NCI-H187 (cell line): ENCODE measurements around the gene DDX1.

ENCODE experiments used
- DNase-seq, 2 experiments: peaks; one replicate each; lab custom pipeline; 2025; lab: John Stamatoyannopoulos, UW

Gene DDX1

GRCh38 chr2:15562354-15563031, 29.2 kb upstream of the DDX1 start:
- no peak for DNase-seq

GRCh38 chr2:15563227-15564100, 28.2 kb upstream of the DDX1 start:
- DNase-seq: no peak

DNA sequence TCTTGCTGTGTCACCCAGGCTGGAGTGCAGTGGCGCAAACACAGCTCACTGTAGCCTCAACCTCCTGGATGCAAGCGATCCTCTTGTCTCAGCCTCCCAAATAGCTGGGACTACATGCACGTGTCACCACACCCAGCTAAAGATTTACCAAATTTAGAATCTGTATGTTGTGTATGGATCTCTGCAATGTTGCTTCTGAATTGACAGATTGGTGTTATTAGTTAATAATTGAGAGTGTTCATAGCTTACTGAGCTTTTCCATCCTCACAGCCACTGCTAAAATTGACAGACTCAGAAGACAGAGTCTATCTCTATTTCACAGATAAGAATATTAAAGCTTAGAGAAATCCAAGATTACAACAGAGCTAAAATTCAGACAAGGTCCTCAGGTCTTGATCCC, 26.3 kb upstream of the DDX1 start:
- DNase-seq: no peak

DNA sequence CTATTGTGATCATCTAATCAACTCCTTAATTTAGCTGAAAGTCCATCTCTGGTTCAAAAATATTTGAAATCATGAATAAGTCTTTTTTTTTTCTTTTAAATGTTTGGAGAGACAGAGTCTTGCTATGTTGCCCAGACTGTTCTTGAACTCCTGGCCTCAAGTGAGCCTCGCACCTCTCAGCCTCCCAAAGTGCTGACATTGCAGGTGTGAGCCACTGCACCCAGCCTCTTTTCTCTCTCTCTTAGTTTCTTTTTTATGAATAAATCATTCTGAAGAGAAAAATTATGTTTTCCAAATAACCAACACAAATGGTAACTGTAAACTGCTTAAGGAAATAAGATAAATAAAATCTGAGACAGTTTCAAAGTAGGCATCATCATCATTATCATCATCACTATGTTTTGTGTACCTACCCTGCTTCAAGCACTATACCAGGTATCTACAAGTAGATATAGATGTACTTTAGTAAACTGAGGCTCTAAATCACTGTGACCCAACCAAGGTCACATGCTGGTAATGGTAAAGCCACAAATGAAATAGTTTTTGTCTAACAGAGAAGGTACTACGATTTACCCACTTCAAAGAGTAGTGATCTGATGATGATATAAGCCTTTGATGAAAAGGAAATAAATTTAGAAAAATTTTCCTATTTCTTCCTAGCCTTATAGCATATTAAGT, 25.5 kb upstream of the DDX1 start:
- no peak for DNase-seq

DNA sequence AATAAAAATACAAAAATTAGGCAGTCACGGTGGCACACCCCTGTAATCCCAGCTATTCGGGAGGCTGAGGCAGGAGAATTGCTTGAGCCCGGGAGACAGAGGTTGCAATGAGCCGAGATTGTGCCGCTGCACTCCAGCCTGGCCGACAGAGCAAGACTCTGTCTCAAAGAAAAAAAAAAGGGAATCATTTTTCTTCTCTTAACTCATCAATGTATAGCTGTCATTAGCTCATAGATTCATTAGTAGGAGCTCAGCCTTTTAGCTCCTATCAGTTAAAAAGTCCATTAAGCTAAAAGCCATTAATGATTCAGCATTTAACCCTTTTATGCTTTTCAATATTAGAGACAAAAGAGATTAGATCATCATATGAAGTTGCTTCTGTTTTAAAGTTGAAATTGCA, 24.8 kb upstream of the DDX1 start:
- no peak for DNase-seq

GRCh38 chr2:15568874-15569273, 22.8 kb upstream of the DDX1 start:
- DNase-seq: no peak

- no peak for DNase-seq
These were observed 21.6 kb upstream of the DDX1 start for GRCh38 chr2:15570104-15570503.

DNA sequence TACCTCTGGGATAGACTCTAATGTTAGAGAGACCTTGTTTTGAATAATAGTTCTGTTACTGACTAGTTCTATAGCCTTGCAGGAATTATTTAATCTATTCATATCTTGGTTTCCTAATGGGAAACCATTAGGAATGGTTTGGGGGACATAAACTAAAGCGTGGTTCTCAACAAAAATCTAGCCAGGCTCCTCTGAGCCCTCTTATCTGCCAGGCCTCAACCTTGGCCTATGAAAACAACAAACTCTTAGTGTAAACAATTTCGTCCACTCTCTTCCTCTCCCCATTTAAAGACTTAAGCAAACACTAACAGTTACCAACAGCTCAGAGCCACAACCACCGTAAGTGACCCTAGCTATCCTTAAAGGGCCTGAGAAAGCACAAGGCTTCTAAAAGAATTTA, 19.9 kb upstream of the DDX1 start:
- no peak for DNase-seq

- DNase-seq: peak; percentile 78 to 86
These were observed 14.5 kb upstream of the DDX1 start for GRCh38 chr2:15577071-15577735.

- DNase-seq: no peak
These were observed 12.0 kb upstream of the DDX1 start for GRCh38 chr2:15579641-15580040.

DNA sequence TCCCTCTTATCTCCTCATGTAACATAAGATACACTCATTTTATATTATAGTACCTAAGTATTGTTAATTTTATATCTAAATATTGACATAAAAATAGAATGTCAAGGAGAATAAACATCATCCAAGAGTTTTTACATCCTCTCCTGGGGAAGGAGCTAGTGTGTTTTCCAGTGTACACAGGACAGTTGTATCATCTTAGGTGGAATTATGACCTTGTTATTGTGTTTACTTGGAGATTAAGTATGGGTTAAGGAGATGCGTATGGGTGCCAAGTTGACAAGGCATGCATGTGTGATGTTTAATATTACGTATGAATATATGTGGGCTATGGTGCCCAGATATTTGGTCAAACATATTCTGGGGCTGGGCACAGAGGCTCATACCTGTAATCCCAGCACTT, 11.2 kb upstream of the DDX1 start:
- DNase-seq: no peak

DNA sequence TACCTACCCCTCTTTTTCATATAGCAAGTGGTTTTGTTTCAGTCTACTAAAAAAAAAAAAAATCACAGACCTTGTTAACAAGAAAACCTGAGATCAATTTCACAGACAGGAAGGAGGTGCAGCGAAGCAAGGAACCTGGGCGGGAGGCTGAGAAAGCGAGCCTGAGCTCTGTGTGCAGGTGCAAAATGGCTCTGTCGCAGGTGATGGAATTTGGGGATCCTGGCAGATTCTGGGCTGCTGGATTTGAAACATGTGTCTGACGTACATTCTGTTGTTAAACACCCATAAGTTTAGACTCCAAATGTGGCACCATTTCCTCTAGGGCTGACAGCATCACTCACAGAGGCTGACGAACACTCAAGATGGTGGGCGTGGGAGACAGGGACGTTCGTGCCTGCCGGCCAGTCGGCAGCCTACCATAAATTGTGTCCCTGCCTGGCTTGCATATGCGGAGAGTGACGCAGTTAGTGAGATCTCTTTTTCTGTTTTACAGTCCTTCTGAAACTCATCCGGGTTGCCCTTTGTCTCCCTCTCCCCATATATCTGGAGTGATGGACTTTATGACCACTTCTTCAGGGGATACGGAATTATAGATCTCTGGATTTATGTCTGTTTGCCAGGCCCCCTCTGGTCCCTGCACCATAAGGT, 8.8 kb upstream of the DDX1 start:
- no peak for DNase-seq

- no peak for DNase-seq
These were observed 7.8 kb upstream of the DDX1 start for GRCh38 chr2:15583826-15584225.

GRCh38 chr2:15584316-15584715, 7.4 kb upstream of the DDX1 start:
- DNase-seq: no peak

- no peak for DNase-seq
These were observed 6.8 kb upstream of the DDX1 start for GRCh38 chr2:15584767-15585469.

GRCh38 chr2:15588329-15588919, 3.2 kb upstream of the DDX1 start:
- DNase-seq: peak; percentile 37 to 55

DNA sequence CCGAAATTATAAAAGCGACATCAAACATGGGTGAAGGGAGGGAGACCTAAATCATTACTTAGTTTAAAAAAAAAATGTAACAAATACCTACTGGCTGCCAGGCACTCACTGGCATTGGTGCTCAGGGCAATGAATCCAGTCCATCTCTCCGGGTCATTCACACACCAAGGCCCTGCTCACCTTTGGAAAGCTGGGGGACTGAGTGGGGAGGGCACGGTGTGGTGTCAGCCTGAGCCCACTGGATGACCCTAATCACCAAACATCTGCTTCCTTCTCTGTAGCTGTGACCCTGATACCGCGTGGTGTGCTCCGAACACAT, 336 bp upstream of the DDX1 start:
- DNase-seq: no peak

DNA sequence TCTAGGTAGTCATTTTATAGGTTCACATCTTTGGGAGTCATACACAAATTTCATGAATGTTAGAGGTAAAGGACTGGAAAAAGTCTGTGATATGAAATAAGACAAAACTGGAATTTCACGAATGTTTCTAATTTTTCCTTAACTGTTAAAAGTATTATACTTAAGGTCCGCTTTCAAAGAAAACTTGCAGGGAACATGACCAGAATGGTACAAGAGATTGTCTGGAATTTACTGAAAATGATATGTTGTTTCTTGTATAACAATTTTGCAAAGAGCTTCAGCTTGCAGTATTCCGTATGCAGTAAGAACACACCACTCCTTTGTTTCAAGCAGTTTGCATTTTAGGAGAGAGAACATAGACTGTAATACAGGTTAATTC, 1.6 kb downstream of the DDX1 start:
- no peak for DNase-seq

DNA sequence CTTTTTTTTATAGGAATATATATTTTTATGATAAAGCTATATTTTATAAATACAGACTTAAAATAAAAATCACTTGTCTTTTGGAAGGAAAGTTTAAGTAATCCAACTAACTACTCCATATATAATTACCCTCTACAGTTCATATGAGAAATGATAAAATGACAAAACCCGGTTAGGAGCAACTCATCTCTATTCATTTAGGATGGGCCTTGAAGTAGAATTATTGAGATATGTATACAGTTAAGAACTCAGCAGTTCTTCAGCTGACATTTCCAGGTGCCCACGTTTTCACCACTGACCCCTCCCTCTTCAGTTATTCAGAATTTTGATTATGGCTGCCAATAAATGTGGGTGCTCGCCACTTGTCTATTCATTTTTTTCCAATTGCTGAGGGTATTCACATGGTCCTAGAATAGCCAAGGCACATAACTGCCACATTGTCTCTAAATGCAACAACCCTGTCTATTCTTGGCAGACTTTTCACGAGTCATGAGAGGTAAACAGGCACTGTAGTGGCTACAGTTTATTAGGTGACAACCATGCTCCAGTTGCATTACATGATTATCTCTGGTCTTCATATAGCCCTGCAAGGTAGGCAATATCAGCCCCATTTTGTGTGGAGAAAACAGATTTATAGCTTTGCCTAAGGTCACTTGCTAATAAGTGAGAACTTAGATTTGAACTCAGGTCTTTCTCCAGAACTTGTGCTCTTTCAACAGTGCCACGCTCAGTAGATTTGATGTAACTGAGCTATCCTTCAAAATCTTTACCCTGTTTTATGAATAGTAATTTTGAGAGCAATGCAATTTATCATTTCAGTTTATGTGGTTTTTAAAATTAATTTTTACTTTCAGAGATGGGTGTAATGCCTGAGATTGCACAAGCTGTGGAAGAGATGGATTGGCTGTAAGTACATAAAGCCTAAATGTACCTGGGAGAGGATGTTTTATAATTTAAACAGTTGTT, 2.9 kb downstream of the DDX1 start:
- no peak for DNase-seq

GRCh38 chr2:15595342-15595905, 3.8 kb downstream of the DDX1 start:
- no peak for DNase-seq
